GM19328 (cell line): ENCODE data around the gene IGFBP1.

Experiments
- ATAC-seq: cut with Tn5 transposase; IDR thresholded peaks from one replicate; pipeline ENCODE4 v1.9.1; 2021; ENCODE audit warnings: mild to moderate bottlenecking, moderate library complexity; ENCODE audit not compliant: unreplicated experiment

The IGFBP1 gene

DNA sequence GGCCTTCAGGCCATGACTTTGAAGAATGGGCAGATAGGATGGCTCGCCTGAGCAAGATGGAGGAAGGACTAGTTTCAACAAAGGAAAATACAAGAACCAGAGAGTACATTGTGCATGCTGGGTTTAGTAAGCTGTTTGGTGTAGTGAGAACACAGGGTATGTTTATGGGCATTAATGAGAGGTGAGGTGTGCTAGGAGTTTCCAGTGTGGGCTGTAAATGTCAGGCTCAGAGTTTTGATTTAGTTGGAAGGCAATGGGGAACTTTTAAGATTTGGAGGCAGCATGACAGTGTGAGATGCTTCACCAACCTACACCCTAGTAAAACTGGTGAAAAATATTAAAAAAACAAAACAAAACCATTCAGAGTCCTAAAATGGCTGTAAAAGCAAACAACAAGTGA lies 13.3 kb downstream of the IGFBP1 start:
- ATAC-seq = no peak

GRCh38 chr7:45902820-45903219 lies 14.5 kb downstream of the IGFBP1 start:
- ATAC-seq = no peak

GRCh38 chr7:45909561-45909960 lies 21.3 kb downstream of the IGFBP1 start:
- no peak for ATAC-seq

GRCh38 chr7:45910855-45911254 lies 22.6 kb downstream of the IGFBP1 start:
- ATAC-seq = no peak

DNA sequence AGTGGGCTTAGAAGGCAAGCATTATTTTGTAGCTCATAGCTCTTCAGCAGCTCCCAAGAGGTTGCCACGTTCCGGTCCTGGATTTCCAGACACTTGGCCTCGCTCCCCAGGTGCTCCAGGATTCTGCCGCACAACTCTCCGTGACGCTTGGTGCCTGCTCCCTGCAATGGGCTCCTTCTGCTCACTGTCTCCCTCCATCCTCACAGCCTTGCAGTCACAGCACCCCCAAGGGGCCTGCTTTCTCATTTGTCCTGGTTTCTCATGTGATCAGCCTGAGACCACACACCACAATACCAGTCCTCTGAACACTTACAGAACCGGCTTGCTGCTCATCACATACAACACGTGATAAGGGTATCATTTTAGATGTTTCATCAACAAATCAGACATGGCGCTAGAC lies 23.0 kb downstream of the IGFBP1 start:
- ATAC-seq = no peak

DNA sequence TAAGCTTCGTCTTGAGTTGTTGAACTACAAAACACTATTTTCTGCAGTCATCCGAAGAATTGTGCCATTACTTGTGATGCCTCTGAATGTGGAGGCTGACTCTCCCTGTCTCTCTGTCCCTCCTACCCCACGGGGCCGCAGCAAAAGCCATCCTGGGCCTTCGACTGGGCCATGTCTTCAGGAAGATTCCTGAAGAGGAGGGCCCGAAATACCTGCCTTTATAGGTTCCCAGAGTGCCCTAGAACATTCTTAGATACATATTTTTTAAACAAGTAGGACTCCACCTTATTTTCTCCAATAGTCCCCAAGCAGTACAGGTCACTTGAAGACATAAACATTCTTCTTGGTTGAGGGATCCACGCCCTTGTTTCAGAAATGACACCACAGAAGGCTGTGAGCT lies 24.7 kb downstream of the IGFBP1 start:
- ATAC-seq = no peak

DNA sequence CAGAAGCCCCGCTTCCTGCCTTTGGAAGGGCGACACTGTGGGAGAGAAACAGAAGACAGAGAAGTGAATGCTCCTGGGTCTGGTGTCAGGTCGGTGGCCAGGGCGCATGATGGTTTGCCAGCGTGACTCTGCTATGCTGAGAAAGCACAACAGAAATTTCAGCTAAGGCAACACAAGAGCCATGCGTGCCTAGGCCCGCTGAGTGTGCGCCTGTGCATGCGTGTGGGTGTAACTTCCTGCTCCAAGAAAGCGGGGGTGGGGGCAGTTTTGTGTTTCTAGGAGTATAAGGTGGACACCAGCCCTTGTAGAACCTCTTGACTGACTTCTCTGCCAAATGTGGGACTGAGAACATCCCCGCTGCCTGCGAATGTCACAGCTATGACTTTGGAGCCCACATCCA lies 26.6 kb downstream of the IGFBP1 start:
- no peak for ATAC-seq

DNA sequence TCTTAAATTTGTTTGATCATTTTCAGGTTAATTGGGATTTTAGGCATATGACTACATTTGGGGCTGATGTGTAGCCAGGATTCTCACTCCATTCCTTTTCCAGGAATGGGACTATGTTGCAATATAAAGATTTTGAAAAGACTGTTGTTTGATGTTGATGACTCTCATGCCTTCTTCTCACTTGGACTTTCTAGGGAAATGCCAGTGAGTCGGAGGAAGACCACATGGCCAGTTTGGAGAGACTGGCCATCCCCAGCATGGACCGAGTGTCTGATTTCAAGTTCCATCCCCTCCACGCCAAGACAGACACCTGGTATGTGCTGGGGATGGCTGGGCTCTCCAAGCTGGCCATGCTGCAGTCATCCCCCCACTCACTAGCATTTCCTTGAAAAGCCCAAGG lies 27.3 kb downstream of the IGFBP1 start:
- ATAC-seq = no peak

- no peak for ATAC-seq
Observed at GRCh38 chr7:45917064-45917463, 28.8 kb downstream of the IGFBP1 start.

- ATAC-seq = no peak
Observed at GRCh38 chr7:45917658-45918057, 29.4 kb downstream of the IGFBP1 start.

DNA sequence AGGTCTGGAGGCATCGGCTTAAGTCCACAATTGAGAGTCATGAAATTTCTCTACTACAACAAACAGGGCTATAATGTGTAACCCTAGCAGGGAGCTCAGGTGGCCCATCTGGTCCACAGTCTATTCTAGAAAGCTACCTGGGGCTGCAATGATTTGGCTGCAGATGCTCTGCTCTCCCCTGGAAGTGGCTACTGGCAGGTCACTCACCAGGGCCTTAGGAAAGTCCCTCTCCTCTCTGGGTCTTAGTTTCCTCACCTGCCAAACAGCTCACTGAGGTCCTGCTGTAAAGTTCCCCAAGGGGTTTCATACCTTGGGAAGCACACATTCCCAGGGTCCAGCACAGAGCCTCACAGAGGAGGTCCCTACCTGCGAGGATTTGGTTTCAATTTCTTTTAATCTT lies 30.3 kb downstream of the IGFBP1 start:
- no peak for ATAC-seq

DNA sequence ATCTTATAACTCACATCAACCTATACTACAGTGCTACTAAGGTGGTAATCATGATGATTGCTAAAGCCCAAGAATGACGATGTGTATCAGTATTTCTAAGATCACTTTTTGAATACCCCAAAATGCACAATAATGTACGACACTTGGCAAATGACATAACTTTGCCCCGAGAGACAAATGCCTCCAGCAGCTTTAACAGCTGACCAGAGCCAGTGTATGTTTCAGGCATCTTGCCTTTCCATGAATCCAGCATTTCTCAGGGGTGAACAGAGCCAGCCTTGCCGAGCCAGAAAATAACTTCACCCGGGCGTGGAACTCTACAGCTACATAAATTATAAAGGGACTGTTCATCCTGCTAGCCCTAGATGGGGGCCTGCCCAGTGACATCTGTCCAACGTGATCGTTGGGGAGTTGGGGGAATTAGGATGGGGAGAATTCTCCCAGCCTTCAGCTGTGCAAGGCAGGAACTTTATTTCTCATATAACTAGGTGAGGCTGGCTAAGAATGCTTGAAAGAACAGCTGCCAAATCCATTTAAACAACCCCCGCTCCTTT lies 31.0 kb downstream of the IGFBP1 start:
- ATAC-seq = no peak

DNA sequence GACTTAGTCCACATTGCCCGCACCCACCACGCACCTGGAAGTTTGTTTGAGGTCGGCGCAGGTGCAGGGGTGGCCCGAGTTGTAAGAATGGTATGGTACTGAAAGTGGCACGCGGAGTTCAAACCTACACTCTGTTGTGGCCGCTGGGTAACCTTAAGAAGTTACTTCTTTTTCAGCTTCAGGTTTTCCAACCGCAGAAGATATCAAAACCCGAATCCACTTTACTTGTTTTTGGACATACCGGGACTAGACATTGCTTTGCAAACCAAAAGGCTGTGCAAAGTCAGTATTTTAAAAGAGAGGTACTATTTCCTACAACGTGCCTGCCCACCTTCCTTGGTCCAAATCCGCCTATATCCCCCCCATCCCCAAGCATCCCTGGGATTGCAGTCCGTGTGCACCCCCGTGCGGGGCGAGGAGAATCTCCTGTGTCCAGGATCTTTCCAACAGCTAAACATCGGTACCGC lies 31.7 kb downstream of the IGFBP1 start:
- ATAC-seq = no peak

DNA sequence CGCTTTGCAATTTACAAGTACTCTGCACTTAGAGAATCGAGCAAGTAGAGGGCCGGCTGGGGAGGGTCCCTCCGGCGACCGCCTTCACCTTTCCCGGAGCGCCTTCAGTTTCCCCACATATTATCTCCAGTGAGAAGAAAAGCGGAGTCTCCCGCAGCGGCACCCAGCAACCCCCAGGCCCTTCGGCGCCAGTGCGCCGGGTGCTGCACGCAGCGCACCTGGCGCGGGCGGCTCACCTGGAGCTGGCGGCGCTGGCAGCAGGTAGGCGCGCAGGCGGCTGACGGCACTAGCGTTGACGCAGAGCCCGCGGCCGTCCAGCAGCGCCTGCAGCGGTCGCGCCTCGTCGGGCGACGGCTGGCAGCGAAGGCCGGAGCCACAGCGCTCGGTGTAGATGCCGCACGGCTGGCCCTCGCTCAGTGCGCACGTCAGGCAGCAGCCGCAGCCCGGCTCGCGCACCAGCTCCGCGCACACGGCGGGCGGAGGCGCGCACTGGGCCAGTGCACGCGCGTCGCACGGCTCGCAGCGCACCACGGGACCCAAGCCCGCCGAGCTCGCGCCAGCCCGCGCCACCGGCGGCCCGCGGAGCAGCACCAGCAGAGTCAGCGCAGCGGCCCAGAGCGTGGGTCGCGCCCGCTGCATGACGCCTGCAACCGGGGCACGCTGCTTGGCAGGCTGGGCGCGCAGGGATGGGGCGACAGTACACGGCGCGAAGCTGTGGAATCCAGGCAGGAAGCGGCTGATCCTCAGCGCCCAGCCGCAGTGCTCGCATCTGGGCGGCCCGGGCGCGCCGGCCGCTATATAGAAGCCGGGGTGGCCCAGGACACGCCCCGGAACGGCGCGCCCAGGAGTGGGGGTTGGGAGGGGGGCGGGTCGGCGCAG lies 32.5 kb downstream of the IGFBP1 start, which contains the start of gene IGFBP3:
IGFBP3 (minus strand) TSS at position 771 of the 879 bp plus-strand sequence; CDS start at position 639, 132 bp downstream.
- ATAC-seq = no peak

GRCh38 chr7:45921381-45921698 lies 33.1 kb downstream of the IGFBP1 start:
- no peak for ATAC-seq

DNA sequence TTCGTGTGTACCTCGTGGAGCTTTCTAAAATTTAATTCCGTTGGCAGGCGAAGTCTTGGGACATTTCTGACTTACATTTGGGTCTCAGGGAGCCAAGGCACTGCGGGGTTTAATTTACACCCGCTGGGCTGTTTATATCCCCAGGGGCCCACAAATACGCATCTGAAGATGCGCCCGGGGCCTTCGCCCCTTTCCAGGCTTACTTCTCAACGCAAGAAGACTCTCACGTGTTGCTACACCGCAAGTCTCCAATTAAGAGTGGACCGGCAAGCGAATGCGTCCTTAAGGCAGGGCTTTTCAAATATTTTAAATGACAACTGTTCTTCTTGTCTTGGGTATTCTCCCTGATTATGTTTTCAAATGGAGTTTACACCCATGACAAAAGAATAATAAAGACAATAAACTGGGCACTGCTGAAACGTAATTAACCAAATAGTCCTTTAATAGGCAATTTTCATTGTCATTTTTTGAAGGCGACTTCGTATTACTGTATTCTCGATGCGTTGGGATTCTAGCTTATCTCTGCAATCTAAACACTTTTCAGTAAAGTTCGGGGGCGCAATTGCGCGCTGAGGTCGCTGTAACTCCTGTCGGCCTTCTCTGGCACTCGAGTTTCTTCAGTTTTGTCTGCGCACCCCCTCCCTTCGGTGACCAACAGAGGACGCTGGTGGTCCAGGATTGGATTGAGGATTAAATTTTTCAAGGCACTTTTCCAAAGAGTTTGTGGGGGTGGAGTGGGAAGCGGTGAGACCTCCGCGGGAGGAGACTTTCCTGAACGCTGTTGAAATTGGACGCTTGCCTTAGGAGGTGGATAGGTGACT lies 33.6 kb downstream of the IGFBP1 start:
- no peak for ATAC-seq

DNA sequence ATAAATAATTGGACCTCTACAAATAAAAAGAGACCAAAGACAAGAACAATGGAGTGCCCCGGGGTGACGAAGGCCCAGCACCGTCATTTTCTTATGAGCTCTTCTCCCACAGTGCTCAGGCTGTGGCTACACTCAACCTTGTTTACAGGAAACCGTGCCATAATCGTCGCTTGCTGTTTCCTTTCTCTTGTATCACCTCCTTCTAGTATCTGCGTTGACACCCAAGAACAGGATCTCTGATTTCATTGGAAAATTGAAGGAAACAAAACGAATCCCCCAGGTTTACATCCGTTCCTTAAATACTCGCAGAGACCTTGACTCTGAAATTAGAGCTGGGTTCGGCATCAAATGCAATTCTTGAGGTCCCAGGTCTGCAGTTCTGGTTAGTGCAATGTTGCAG lies 34.5 kb downstream of the IGFBP1 start:
- ATAC-seq = no peak

GRCh38 chr7:45923290-45923689 lies 35.0 kb downstream of the IGFBP1 start:
- no peak for ATAC-seq

GRCh38 chr7:45923818-45924217 lies 35.5 kb downstream of the IGFBP1 start:
- ATAC-seq = no peak

DNA sequence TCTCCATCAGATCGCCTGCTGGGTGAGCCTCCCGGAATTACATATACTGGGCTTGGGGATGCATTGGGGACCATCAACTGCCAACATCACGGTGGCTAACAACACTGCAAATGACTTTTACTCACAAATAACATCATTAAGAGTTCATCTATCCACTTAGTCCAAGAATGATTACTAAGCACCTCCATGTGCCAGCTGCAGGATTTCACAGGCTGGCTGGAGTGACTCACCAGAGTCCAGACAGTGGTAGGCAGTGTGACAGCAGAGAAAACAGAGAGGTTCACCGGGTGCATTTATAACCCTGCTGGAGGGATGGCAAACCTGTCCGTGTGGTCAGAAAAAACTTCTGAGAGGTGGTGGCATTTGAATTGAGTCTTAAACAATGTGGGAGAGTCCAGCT lies 36.0 kb downstream of the IGFBP1 start:
- no peak for ATAC-seq

DNA sequence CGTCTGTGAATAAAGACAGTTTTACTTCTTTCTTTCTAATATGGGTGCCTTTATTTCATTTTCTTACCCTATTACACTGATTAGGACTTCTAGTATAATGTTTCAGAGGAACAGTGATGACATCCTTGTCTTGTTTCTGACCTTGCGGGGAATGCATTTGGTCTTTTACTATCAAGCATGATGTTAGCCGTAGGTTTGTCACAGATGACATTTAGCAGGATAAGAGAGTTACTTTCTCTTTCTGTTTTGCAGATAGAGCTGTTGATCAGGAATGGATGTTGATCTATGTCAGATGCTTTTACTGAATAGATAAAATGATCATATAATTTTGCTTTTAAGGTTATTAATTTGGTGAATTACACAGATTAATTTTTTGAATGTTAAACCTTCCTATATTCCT lies 39.4 kb downstream of the IGFBP1 start:
- ATAC-seq = no peak

DNA sequence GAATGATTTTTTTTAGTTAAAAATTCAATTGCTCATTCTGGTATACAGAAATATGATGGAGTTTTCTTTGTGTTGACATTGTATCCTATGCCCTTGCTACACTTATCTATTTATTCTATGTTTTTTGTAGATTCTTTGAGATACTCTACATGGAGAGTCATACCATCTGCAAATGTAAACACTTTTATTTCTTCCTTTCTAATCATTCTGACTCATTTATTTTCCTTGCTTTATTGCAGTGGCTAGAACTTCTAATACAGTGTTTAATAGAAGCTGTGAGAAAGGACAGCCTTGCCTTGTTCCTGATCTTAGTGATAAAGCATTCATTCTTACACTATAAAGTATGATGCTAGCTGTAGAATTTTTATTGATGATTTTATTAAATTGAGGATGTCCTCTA lies 42.7 kb downstream of the IGFBP1 start:
- ATAC-seq = no peak
